Upper lobe of left lung (tissue), 6 donors: Measurements from ENCODE around the gene DLX6. TPM values are rescaled to one million over a fixed set of nuclear protein-coding genes. Genes with fewer than 3 reads are reported as not detected.

Experiments
- ATAC-seq, 2 donors: fragments of 200-7000 bp; cut with Tn5 transposase; one replicate each; pipeline ENCODE4 v1.9.1; 2022; ENCODE audit warnings: mild to moderate bottlenecking in 2 of 2, moderate library complexity in 2 of 2; ENCODE audit not compliant: low FRiP score in 2 of 2
- DNase-seq, 2 donors: peaks; one replicate each; pipeline ENCODE4 v3.0.0-alpha.2; 2019 to 2020
- H3K27ac ChIP-seq, 4 donors: fragments of 200-600 bp; sonication (generic); one replicate each; pipeline ENCODE4 v1.5.1; 2016 to 2019
- H3K27me3 ChIP-seq, 4 donors: fragments of 200-600 bp; sonication (generic); one replicate each; pipeline ENCODE4 v1.5.1; 2017 to 2019
- H3K36me3 ChIP-seq, 4 donors: fragments of 200-600 bp; sonication (generic); one replicate each; pipeline ENCODE4 v1.5.1; 2016 to 2019
- H3K4me1 ChIP-seq, 4 donors: fragments of 200-600 bp; sonication (generic); one replicate each; pipeline ENCODE4 v1.5.1; 2018 to 2019
- H3K4me3 ChIP-seq, 4 donors: fragments of 200-600 bp; sonication (generic); one replicate each; pipeline ENCODE4 v1.5.1; 2017 to 2019; ENCODE audit warnings: mild to moderate bottlenecking in 2 of 4, moderate library complexity in 1 of 4
- H3K9me3 ChIP-seq, 4 donors: fragments of 200-600 bp; sonication (generic); one replicate each; pipeline ENCODE4 v1.5.1; 2018 to 2019
- CTCF ChIP-seq, 6 experiments: fragments of 450-650 bp in 4 of 6; fragments of 200-600 bp in 2 of 6; sonication (generic) in 2 of 6; IDR thresholded peaks; one replicate each; pipeline ENCODE4 v1.5.1; 2016 to 2019; ENCODE audit warnings: antibody characterized with exemption in 6 of 6
- EP300 ChIP-seq, 4 donors: sonication (generic); formaldehyde crosslinking; IDR thresholded peaks; one replicate each; pipeline ENCODE4 v1.5.1; 2017; ENCODE audit warnings: antibody characterized with exemption in 4 of 4, control low read depth in 2 of 4
- POLR2A ChIP-seq, 4 donors: fragments of 450-650 bp; IDR thresholded peaks; one replicate each; pipeline ENCODE4 v1.5.1; 2016 to 2017; ENCODE audit warnings: antibody characterized with exemption in 4 of 4, mild to moderate bottlenecking in 2 of 4
- POLR2AphosphoS5 ChIP-seq, 2 donors: sonication (generic); formaldehyde crosslinking; IDR thresholded peaks; one replicate each; pipeline ENCODE4 v1.5.1; 2017; ENCODE audit warnings: antibody characterized with exemption in 2 of 2
- WGBS, 2 donors: methylation state at CpG; one replicate each; pipeline ENCODE4 v1.1.5; 2017 to 2018; 5-methylcytosine and 5-hydroxymethylcytosine counted together
- total RNA-seq, 6 donors: library from RNA; depleted of rRNA in 4 of 6; stranded (reverse); fragments of >200 nt in 4 of 6; gene quantifications; one replicate each; pipeline versions ENCODE4 v1.1.0 to v1.2.1, GENCODE V29; 2016 to 2021
- donor health status: DM: no; HTN: no; CAD: no; lungs with moderate emphysema.
- donor health status: DM: no; HTN: yes; CAD: no; lungs with severe emphysema.

DLX6 gene
- total RNA-seq, 6 donors from 2014 or later, result not detected

- Histone ChIP-seq H3K4me3 (no peak overlapping the region), H3K27me3 (peaks cover 0 to 65% (median 22%) of the 10 kb centered on the region in 4 donors), H3K9me3 (no peaks in the 10 kb centered on the region), H3K27ac (no peak overlapping the region), H3K36me3 (no peaks in the 10 kb centered on the region), H3K4me1 (peaks cover 0 to 11% (median 5%) of the 10 kb centered on the region in 4 donors)
- DNase-seq, result no peak
- TF ChIP-seq POLR2A (IDR thresholded peaks at IDR 0.05), result no peak
- no peak for TF ChIP-seq POLR2AphosphoS5 (IDR thresholded peaks at IDR 0.05)
- TF ChIP-seq EP300 (IDR thresholded peaks at IDR 0.05), result no peak
- no peak for TF ChIP-seq CTCF (IDR thresholded peaks at IDR 0.05)
- no peak for ATAC-seq
- 13 to 16% methylated on average over 19 to 20 of the region's 20 CpGs for WGBS, 2 donors
Measured at GRCh38 chr7:97013134-97013844, 7.9 kb downstream of the DLX6 start.

- no peak for TF ChIP-seq EP300 (IDR thresholded peaks at IDR 0.05)
- no peak for TF ChIP-seq POLR2AphosphoS5 (IDR thresholded peaks at IDR 0.05)
- TF ChIP-seq POLR2A (IDR thresholded peaks at IDR 0.05), result no peak
- TF ChIP-seq CTCF (IDR thresholded peaks at IDR 0.05), result no peak
- no peak for ATAC-seq
Measured at GRCh38 chr7:97013845-97014134, 8.4 kb downstream of the DLX6 start.

GRCh38 chr7:97014145-97014750, 8.9 kb downstream of the DLX6 start:
- 17 to 25% methylated on average over 5 of the region's 5 CpGs for WGBS, 2 donors
- Histone ChIP-seq H3K36me3 (no peaks in the 10 kb centered on the region), H3K27ac (no peak overlapping the region), H3K4me1 (peaks cover 0 to 11% (median 5%) of the 10 kb centered on the region in 4 donors), H3K4me3 (no peak overlapping the region), H3K9me3 (no peaks in the 10 kb centered on the region), H3K27me3 (peaks cover 0 to 74% (median 25%) of the 10 kb centered on the region in 4 donors)
- TF ChIP-seq POLR2AphosphoS5 (IDR thresholded peaks at IDR 0.05), result no peak
- no peak for TF ChIP-seq EP300 (IDR thresholded peaks at IDR 0.05)
- no peak for TF ChIP-seq CTCF (IDR thresholded peaks at IDR 0.05)
- TF ChIP-seq POLR2A (IDR thresholded peaks at IDR 0.05), result no peak
- DNase-seq (no peak), ATAC-seq (no peak)

More at GRCh38 chr7:97013845-97014134, 8.4 kb downstream of the DLX6 start:
- Histone ChIP-seq H3K27me3 (peaks cover 0 to 69% (median 24%) of the 10 kb centered on the region in 4 donors), H3K4me1 (peaks cover 0 to 11% (median 5%) of the 10 kb centered on the region in 4 donors), H3K27ac (no peak overlapping the region), H3K4me3 (no peak overlapping the region), H3K36me3 (no peaks in the 10 kb centered on the region), H3K9me3 (no peaks in the 10 kb centered on the region)
- no peak for DNase-seq
- 17 to 36% methylated on average over 1 of the region's 1 CpG for WGBS, 2 donors

- Histone ChIP-seq H3K27me3 (peaks cover 0 to 68% (median 24%) of the 10 kb centered on the region in 4 donors), H3K4me1 (peaks cover 0 to 11% (median 5%) of the 10 kb centered on the region in 4 donors), H3K9me3 (no peaks in the 10 kb centered on the region), H3K4me3 (no peak overlapping the region), H3K27ac (no peak overlapping the region), H3K36me3 (no peaks in the 10 kb centered on the region)
- no peak for TF ChIP-seq POLR2AphosphoS5 (IDR thresholded peaks at IDR 0.05)
- no peak for TF ChIP-seq EP300 (IDR thresholded peaks at IDR 0.05)
- TF ChIP-seq POLR2A (IDR thresholded peaks at IDR 0.05), result no peak
- no peak for TF ChIP-seq CTCF (IDR thresholded peaks at IDR 0.05)
- WGBS, 2 donors, result 20 to 28% methylated on average over 3 of the region's 3 CpGs
- no peak for ATAC-seq
- DNase-seq, result no peak
Measured at GRCh38 chr7:97015279-97015678, 9.9 kb downstream of the DLX6 start.
